Stimulated activated CD4-positive, alpha-beta T cell treated with anti-CD3 and anti-CD28 coated beads, TNF-alpha, amount 100 ng/mL, for 48 hours (primary cell): ENCODE measurements around the gene DPYD.
A peak's percentile ranks its signal among the peaks of the same experiment; 100 is the strongest.

ENCODE experiments used
- DNase-seq, 3 donors: peaks; one replicate each; pipeline ENCODE4 v3.0.0-alpha.2; 2020; ENCODE audit warnings: low read depth in 3 of 3

The DPYD gene

GRCh38 chr1:97145321-97145956 is 775.4 kb downstream of the DPYD start:
- DNase-seq: no peak

DNA sequence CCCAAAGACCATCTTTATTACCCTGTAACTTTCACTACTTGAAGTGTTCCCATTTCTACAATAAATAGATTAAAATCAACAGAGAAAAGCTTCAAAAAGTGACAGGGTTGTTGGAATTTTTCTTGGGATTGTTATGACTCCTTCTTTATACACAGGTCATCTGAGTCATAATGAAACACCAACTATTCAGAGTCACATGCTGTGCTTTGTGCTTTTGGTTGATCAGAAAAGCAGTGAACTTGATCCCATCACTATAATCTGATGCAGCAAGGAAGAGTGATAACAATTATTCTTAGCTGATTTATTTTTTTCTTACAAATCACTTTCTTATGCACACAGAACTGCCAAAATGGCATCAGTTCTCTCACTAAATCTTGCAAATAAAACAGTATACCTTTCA is 776.3 kb downstream of the DPYD start:
- no peak for DNase-seq

DNA sequence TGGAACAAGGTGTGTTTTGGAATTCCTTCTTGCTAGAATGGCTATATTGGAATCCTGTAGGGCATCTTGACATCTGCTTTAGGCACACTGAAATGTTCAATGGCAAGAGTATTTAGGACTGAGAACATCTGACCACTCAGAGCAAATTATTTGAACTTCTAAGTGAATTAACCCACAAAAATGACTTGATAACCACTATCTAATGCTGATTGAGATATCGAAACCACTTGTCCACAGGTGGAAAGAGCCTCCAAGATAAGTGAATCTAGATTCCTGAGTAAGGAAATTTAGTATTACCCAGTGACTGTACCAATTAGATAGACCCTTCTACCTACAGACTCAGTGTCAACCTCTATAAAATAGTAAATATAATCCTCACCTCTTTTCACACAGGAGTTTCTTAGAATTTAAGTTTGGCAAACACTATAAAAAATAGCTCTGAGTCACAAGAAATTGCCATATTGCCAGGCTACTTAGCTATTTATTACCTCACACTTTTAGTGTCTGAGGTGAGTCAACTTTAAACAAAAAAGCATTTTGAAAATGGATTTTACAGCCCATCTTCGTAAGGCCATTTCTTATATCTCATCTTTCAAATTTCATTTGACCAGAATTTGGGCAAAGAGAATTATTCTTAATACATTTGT is 777.5 kb downstream of the DPYD start:
- no peak for DNase-seq

- DNase-seq: no peak
Observed at GRCh38 chr1:97140611-97141010, 780.2 kb downstream of the DPYD start.

DNA sequence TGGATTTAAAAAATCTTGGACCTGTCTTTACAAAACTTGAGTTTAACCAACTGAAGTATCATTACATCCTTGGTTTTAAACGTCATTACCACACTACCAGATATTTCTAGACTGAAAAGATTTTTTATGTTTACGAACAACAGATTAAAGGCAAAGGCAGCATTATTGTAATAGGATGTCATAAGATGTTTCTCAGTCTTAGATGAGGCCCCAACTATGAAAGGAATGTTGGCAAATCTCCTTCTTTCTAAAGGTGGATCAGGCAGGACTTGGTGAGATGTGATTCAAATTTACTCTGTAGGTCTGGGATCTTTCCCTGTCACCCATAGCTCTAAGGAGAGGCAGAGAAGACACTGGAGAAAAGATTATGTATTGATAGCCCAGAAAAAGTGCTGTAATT is 781.3 kb downstream of the DPYD start:
- DNase-seq: no peak

DNA sequence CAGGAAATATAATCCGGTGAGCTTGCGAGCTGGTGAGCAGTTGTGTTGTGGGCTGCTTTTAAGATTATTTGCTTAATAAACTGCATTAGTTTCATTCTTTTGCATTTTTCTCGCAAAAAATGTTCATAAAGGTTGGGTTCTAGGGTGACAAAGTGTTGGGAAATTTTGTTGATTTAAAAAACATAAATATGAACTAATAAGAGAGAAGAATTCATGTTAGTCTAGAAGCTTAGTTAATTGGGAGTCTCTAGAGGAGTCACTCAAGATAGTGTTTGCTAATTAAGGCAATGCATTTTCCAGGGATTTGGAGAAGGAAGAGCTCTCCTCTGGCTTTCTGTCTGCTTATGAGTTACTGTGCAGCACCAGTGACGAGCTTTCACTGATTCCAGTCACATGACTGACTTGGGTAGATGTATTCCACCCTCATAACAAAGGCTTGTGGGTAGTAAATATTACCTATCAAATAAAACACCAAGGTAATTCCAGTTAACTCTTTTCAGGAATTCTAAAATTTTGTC is 782.3 kb downstream of the DPYD start:
- no peak for DNase-seq

DNA sequence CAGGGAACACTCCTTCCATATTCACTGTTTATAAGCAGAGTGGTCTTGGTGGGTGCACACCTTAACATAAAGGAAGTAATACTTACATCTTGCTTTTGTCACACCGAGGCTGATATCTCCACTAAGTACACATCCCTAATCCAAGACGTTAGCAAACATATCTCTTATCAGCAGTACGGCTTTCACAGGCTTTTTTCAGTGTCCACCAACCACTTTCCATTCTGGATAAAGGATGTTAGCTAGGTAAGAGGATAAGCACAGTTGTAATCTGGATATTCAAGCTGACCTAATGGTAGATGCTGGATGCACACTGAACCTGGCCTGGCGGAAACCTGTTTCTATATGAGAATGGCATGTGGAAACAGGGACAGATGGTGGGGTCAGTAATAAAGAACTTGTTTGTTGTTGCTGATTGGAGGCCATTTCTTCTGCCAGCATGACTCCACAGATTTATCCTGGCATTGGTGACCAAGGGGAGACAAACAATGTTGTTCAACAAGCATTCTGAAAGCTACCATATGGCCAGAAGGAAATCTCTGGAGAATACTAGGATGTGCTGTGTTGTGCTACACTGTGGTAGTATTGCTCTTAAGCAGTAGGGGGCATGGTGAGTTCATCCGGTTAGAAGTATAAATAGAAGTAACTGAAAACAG is 782.8 kb downstream of the DPYD start:
- DNase-seq: peak in 1 of 3 donors; percentile 7

DNA sequence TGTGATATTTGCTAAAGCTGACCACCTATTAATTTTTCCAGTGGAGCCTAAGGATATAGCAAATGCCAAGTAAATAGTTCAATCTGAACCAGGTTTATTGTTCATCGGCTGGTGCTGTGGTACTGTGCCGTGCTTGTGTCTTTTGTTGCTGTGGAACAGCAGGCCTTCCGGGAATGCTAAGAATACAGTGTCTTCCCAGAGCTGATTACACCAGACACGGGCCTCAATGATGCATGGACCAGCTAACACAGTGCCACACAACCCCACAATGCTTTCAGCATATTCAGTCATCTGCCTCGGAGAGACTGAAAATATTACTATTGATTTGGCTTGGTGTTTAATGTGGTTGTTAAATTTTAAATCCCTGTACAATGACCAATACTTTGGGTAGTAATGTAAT is 783.8 kb downstream of the DPYD start:
- no peak for DNase-seq

DNA sequence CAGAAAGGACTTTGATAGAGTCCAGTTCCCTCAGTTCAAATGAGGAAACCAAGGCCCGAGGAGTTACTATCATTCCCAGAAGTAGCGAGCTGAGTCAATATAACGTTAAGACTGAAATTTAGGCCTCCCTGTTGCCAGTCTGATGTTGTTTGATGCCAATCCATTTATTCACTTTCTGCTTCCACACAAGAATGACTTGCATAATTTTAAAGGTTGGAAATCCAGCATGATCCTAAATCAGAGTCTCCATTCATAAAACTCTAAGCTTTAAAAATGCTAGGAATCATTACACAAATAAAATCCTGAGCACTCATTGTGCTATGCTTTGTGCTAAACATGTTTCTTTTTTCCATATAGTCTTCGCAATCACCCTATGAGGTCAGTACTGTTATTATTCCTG is 784.9 kb downstream of the DPYD start:
- DNase-seq: no peak

GRCh38 chr1:97128426-97128825 is 792.4 kb downstream of the DPYD start:
- no peak for DNase-seq

GRCh38 chr1:97123717-97124431 is 797.0 kb downstream of the DPYD start:
- no peak for DNase-seq

- no peak for DNase-seq
Observed at GRCh38 chr1:97120806-97121205, 800.0 kb downstream of the DPYD start.

DNA sequence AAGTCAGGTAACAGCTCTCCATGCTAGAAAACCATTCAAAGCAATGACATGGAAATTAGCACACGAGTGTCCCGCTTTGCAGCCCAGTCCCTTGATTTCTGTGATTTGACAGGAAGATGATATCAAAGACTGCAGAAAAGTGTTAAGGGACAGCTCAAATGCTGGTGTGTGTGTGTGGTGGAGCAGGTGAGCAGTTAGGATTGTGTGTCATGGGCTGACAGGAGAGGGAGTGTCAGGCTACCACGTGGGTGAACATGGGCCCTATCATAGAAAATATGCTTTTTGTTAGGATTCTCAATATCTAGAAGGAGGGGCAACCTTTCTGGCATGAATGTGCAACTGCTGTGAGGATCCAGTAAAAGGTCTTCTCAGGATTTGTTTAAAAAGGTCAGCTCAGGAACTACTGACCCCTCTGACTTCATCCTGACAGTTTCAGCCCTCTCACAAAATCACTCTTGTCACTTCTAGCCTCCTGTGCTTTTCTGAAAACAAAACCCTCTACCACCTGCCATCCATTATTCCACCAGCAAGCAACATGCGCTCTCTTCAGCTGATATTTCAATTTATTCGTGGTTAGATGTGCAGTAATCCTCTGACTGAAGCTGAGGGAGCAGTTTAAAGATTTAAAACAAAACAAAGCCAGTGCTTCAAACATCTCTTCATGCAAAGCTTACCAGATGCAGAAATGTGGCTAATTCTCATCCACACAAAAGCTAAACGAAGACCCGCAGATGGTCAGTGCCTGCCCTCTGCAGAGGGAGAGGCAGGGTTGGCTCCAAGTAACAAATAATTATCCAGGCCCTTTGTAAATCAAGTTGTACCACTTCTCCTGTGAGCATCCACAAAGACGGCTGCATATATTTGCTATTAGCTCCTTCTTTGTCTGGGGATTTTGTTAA is 801.3 kb downstream of the DPYD start:
- no peak for DNase-seq

DNA sequence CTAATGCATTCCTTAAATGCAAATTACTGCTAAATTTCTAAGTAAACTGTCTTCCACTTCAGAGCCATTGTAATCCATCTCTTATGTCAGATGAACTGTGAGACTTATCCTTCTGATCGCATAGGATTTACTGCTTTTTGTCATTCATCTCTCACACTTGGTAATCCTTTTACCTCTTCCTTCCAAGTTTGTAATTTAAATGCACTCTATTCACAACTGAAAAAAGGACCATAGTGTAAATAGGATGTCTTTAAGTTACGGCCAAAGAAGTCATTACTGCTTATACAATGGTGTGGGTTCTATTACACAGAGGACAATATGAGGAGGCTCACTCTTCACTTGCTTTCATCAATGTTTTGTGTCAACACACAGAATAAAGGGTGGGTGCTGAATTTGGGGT is 806.0 kb downstream of the DPYD start:
- no peak for DNase-seq

DNA sequence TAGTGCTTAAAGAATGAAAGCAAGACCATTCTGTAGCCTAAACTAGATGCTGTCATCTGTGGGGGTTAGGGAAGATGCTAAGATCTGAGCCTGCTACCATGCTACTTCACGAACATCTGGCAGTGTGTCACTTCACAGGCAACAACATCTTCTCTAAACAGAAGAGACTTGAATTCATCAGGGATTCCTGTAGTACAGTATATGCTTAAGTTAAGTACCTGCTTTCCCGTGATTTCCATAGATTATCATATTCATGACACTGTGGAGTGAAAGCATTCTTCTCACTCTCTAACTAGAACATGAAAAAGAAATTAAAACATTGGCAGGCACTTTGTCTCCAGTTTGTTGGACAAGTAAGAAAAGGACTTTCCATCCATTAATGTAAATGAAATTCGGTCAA is 808.4 kb downstream of the DPYD start:
- DNase-seq: no peak

DNA sequence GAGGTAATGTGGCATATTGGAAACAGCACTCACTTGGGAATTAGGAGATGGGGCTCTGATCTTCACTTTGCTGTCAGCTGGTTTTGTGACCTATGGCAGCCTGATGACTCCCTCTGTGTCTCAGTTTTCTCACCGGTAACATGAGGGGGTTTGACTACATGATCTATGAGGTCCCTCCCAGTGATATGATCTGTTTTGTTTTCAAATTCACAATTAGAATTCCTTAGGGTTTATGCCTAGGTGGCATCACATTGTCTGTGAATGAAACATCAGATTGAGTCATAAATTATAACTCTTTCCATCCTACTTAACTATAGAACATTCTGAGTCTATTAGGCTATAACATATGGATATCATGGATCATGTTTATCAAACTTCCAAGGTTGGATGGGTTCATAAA is 812.7 kb downstream of the DPYD start:
- no peak for DNase-seq

GRCh38 chr1:97105531-97105930 is 815.3 kb downstream of the DPYD start:
- DNase-seq: no peak

DNA sequence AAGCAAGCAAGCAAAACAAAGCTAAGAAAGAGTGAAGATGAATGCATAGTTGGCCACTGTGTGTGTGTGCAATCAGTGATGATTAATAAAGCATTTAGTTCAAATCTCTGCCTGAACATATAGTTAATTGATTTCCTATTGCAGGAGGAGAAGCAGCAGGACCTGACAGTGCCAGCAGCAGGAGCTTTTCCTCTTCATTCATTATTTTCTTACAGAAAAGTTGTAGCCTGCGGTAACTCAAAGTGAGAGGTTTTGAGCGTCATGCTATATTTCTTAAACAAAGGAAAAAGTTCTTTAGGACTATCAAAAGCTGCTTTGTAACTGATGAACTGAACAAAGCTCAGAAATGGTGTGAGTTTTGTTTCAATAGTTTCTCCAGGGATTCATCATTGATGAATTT is 819.3 kb downstream of the DPYD start:
- no peak for DNase-seq

DNA sequence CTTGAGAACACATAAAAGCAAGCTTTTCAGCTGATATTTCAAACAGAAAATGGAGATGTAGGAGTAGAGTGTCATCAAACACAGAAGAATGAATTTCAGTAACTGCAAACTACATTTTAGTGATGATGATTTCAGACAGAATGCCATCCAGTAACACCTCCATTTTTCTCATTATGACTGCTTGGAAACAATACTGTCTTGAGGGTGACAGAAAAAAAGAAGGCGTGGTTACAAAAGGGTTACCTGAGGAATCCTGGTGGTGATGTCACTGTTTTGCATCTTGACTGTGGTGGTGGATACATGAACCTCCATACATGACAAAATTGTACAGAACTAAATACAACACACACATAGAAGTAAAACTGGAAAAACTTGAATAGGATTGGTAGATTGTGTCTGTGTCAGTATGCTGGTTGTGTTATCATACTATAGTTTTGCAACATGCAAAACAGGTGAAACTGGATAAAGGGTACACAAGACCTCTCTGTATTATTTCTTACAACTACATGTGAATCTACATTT is 823.4 kb downstream of the DPYD start:
- no peak for DNase-seq

- no peak for DNase-seq
Observed at GRCh38 chr1:97095764-97096163, 825.1 kb downstream of the DPYD start.

DNA sequence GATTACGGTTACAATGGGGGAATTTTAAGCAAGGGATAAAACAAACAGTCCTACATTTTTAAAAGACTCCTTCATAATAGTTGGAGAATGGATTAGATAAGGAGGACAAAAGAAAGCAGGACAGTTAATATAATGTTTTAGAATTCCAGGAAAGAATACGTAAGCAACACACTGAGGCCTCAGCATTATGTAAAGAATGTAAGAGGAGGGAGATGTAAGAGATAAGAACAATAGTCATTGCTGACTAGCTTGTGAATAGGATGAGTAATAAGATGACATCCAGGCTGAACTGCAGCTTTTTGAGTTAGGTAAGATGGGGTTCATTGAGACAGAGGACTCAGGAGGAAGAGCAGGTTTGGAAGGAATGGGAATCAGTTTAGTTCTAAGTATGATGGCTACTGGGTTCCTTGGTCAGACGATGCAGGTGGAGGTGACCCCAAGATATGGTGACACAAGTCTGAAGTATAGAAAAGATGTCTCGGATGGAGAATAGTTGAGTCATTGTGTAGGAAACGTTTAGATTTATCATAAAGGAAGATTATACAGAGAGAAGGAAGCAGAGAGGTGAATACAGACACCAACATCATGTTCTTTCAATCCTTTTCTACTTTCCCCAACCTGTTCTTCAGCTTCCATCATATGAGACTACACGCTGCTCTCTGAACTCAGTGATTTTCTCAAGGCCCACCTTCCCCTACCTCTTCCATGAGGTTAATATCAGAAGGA is 826.4 kb downstream of the DPYD start:
- DNase-seq: no peak
